GM12878 (cell line): ENCODE results near the gene PAPLN. TPM values are rescaled to one million over a fixed set of nuclear protein-coding genes. Genes with fewer than 3 reads are reported as not detected.

ENCODE experiments used
- MYC ChIP-seq: IDR thresholded peaks from 2 replicates; pipeline ENCODE4 v1.6.1; 2011; ENCODE audit warnings: mild to moderate bottlenecking, low read length, moderate library complexity, inconsistent platforms; ENCODE audit not compliant: insufficient read depth, insufficient replicate concordance, insufficient read length, severe bottlenecking
- NKRF ChIP-seq: fragments of 450-650 bp; conservative IDR thresholded peaks from 2 replicates; pipeline ENCODE4 v1.6.1; 2017; ENCODE audit warnings: mild to moderate bottlenecking, moderate library complexity
- PAX5 ChIP-seq: IDR thresholded peaks from 2 replicates; pipeline ENCODE4 v1.6.1; 2011; ENCODE audit warnings: low read depth, low read length, borderline replicate concordance
- POLR2AphosphoS5 ChIP-seq: IDR thresholded peaks from 2 replicates; pipeline ENCODE4 v1.6.1; 2011; ENCODE audit warnings: mild to moderate bottlenecking, low read length, inconsistent platforms
- REST ChIP-seq: IDR thresholded peaks from 2 replicates; pipeline ENCODE4 v1.6.1; 2012; ENCODE audit warnings: mild to moderate bottlenecking, low read depth, low read length
- ZBTB4 ChIP-seq: fragments of 450-650 bp; formaldehyde crosslinking; IDR thresholded peaks from 2 replicates; pipeline ENCODE4 v1.4.0; 2022; ENCODE audit warnings: mild to moderate bottlenecking, moderate library complexity
- polyA plus RNA-seq, 11 experiments: library from polyadenylated mRNA; depleted of rRNA in 4 of 11; unstranded in 6 of 11; stranded (reverse) in 5 of 11; fragments of >200 nt; fragmentation: Nextera tagmentation in 4 of 11; fragmentation: Illumina TruSeq in 1 of 11; extraction: Ambion mirVana in 4 of 11; extraction: Trizol in 1 of 11; gene quantifications; 1 replicate in 1 of 11; 2 replicates in 10 of 11; pipeline versions ENCODE4 v1.2.1 to v1.2.3, GENCODE V29; 2011 to 2016; ENCODE audit warnings: inconsistent platforms in 2 of 11, missing spikeins in 2 of 11, low read depth in 1 of 11
- total RNA-seq, 4 experiments: library from RNA; depleted of rRNA in 3 of 4; stranded (reverse); fragments of >200 nt in 3 of 4; fragmentation: Illumina TruSeq in 1 of 4; extraction: Trizol in 1 of 4; gene quantifications; 2 replicates each; pipeline versions ENCODE4 v1.2.1 to v1.2.3, GENCODE V29; 2013 to 2021

Gene PAPLN
- total and polyA plus RNA-seq, 10 of the 15 experiments (the other 5 are each of a cell fraction or from before 2014, with no cell fraction given) = 1.8 to 19.8 (median 7.4) TPM

GRCh38 chr14:73232984-73233383 lies 4.3 kb upstream of the PAPLN start (continued):
- no peak for TF ChIP-seq REST
- TF ChIP-seq PAX5 = no peak
- no peak for TF ChIP-seq POLR2AphosphoS5
- no peak for TF ChIP-seq MYC
- no peak for TF ChIP-seq NKRF
- no peak for TF ChIP-seq ZBTB4 (CRISPR knock-in tag)
